HG03432 (cell line): ENCODE data around the gene UBXN1.
A peak's percentile ranks its signal among the peaks of the same experiment; 100 is the strongest.
"Not testable (repeated sequence)": the region's sequence is repeated elsewhere in the genome, so short reads cannot be mapped to it uniquely, and the experiment has no call there.

ENCODE experiments used
- ATAC-seq: cut with Tn5 transposase; IDR thresholded peaks from one replicate; pipeline ENCODE4 v1.9.1; 2021; ENCODE audit warnings: mild to moderate bottlenecking, moderate library complexity; ENCODE audit not compliant: unreplicated experiment

Gene UBXN1

DNA sequence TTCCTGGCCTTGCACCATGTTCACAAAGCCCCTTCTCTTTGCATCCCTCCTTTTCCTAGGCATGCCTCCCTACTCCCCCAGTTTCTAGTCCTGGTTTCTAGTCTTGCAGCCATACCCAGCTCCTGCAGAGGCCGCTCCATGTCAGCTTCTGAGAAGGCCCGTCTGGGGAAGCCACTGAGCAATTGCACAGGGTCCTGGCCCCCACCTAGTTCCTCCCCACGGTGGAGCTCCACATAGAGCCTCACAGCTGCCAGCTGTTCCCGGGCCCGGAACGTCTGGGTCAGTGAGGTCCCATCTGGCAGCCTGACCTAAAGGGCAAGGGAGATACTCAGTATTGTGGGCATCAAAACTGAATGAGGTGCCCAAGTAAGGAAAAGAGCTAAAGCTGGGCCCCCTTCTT, 2.2 kb downstream of the UBXN1 start:
- no peak for ATAC-seq

DNA sequence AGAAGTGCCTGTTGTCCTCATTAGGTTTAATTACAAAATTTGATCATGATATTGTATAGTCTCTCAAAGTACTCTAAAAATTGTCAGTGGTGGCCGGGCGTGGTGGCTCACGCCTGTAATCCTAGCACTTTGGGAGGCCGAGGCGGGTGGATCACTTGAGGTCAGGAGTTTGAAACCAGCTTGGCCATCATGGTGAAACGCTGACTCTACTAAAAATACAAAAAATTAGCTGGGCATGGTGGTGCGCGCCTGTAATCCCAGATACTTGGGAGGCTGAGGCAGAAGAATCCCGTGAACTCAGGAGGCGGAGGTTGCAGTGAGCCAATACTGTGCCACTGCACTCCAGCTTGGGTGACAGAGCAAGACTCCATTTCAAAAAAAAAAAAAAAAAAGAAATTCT, 3.5 kb downstream of the UBXN1 start:
- not testable (repeated sequence) for ATAC-seq

DNA sequence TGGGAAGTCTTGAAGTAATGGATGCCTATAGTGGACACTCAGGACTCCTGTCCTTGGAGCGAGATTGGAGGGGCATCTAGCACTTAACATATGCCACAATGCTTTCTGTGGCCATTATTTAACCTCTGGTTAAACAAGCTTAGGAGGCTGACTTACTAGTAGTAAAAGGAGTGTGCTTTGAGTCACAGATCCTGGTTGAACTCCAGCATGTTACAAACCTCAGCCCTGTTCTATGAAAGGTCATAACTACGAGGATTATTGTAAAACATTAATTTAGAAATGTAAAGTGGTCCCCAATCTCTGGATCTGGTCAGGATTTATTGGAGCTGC, 5.7 kb downstream of the UBXN1 start:
- no peak for ATAC-seq

DNA sequence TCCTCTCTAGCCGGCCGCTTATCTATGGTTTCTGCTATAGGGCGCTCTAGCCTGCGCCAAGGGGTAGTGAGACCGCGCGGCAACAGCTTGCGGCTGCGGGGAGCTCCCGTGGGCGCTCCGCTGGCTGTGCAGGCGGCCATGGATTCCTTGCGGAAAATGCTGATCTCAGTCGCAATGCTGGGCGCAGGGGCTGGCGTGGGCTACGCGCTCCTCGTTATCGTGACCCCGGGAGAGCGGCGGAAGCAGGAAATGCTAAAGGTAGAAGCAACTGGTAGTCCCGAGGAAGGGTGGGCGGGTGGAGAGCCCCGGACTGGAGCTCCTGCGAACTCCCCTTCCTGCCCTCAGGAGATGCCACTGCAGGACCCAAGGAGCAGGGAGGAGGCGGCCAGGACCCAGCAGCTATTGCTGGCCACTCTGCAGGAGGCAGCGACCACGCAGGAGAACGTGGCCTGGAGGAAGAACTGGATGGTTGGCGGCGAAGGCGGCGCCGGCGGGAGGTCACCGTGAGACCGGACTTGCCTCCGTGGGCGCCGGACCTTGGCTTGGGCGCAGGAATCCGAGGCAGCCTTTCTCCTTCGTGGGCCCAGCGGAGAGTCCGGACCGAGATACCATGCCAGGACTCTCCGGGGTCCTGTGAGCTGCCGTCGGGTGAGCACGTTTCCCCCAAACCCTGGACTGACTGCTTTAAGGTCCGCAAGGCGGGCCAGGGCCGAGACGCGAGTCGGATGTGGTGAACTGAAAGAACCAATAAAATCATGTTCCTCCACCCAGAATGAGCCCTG, 7.1 kb downstream of the UBXN1 start, which contains the start of the genes LBHD1 and UQCC3:
LBHD1 (minus strand) TSS at position 660 of the 782 bp plus-strand sequence. CDS start 2,236 bp downstream, outside the sequence.
UQCC3 (plus strand) TSS at position 66 of the 782 bp plus-strand sequence; CDS start at position 139, 73 bp downstream.
- ATAC-seq: peak; percentile 68

DNA sequence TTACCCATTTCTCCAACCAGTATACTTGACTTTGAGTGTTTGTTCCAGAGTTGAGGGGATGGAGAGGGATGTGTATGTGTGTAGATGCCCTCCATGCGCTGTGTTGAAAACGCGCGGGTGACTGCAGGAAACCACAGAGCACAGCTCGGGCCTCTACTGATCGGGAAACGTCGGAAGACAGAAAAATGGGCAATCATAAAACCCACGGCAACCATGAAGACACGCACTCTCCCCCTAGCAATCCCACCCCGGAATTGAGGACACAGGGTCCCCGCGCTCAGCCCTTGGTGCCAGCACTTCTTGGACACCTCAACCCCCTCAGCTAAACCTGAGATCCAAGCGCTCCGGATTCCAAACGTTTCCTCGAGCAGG, 7.7 kb downstream of the UBXN1 start:
- ATAC-seq: peak; percentile 1

DNA sequence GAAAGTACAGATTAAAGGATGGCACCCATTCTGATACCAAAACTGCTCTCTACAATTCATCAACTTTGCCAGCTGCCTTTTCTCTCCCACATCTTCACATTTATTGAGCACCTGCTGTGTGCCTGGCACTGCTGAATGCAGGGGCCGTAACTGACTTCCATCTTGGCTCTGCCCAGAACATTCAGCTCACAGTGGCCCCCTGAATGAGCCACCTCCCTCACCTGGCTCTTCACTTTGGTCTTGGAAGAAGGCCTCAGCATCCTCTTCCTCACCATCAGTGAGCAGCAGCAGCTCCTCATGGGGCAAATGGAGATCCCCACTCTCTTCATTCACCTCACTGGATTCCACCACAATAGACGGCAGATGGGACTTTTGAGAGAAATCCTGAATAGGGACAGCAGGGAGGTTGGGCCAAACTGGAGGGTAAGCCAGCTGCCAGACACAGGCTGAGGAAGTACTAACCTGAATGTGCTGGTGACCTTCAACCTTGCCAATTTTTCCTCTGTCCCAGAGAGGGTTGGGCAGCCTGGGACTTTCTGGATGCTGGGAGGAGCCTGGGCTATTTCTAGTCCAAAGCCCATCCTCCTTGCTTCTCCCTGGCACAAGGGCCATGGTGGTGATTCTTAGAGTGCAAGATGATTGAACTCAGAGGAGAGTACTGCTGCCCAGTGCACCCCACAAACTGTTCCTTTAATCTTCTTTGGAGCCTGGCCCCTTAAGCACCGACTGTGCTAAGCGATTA, 9.3 kb downstream of the UBXN1 start:
- no peak for ATAC-seq

DNA sequence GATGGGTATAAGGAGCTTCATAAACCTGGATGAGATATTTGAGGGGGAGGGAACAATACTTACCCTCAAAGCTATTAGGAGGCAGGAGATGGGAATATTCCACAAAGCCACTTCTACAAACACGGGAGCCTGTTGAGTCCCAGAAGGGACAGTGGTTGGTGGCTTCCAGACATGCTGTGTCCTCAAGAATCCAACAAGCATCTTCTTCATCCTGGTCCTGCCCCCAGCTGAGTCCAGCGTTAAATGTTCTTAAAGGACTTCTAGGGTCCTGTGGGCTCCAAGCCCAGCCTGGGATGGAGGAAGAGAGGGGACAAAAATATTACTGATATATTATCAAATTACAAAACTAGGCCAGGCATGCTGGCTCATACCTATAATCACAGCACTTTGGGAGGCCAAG, 11.4 kb downstream of the UBXN1 start:
- no peak for ATAC-seq

DNA sequence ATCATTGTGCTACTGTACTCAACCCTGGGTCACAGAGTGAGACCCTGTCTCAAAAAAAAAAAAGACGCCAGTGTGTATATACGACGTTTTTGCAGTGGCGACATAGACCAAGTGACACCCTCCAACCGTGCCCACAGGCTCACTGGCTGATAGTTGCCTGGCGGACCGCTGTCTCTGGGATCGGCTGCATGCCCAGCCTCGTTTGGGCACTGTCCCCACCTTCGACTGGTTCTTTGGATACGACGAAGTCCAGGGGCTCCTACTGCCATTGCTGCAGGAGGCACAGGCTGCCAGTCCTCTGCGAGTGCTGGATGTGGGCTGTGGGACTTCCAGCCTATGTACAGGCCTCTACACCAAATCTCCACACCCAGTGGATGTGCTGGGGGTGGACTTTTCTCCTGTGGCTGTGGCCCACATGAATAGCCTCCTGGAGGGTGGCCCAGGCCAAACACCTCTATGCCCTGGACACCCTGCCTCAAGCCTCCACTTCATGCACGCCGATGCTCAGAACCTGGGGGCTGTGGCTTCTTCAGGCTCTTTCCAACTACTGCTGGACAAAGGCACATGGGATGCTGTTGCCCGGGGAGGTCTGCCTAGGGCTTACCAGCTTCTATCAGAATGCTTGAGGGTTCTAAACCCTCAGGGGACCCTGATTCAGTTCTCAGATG, 12.5 kb downstream of the UBXN1 start:
- no peak for ATAC-seq

DNA sequence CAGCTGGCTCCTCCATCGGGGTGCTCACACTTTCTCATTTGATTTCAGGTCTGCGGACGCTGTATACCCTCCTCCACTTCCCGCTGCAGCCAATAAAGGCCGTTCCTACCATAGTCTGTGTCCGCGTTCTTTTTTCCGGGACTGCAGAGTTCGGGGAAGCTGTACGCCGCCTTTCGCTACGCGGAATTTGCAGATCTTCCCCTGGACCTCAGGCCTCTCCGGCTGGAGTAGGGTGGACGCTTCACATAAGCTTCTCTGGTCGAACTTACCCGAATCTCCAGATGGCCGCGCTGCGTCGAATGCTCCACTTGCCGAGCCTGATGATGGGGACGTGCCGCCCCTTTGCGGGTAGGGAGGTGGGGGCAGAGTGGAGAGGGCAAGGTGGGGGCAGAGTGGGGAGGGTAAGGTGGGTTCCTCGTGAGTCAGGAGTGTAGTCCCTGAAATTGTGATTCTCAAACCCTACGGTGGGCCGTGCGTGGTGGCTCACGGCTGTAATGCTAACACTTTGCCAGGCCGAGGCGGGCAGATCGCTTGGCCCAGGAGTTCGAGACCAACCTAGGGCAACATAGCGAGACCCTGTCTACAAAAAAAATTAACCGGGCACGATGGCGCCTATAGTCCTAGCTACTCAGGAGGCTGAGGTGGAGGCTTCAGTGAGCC, 13.1 kb downstream of the UBXN1 start:
- ATAC-seq: peak; percentile 2

DNA sequence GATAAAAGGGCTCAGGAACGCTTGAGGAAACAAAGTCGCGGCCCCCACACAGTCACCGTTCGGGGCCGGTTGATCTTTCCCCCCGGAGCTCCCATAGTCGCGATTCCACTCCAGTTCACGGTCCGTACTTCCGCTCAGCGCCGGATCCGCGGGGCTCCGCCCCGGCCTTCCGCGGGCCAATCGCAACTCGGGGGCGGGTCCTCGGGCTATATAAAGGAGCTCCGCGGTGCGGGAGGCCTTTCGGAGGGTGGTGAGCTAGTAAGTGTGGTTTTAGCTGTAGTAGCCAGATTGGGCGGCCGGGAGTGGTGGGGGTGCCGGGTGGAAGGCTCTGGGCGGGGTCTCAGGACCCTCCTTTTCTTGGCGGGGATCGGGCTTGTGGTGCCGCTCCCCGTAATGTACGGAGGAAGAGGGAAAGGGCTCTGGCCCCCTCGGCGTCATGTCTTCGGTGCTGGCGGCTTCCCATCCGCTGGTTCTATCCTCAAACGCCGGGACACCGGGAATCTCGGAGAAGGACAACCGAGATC, 13.7 kb downstream of the UBXN1 start, which contains the start of the genes C11orf98 and CSKMT:
C11orf98 (minus strand) TSS at position 136 of the 524 bp plus-strand sequence; CDS start at position 95, 41 bp downstream.
CSKMT (plus strand) TSS at position 238 of the 524 bp plus-strand sequence. CDS start 568 bp downstream, outside the sequence.
- ATAC-seq: peak; percentile 87

DNA sequence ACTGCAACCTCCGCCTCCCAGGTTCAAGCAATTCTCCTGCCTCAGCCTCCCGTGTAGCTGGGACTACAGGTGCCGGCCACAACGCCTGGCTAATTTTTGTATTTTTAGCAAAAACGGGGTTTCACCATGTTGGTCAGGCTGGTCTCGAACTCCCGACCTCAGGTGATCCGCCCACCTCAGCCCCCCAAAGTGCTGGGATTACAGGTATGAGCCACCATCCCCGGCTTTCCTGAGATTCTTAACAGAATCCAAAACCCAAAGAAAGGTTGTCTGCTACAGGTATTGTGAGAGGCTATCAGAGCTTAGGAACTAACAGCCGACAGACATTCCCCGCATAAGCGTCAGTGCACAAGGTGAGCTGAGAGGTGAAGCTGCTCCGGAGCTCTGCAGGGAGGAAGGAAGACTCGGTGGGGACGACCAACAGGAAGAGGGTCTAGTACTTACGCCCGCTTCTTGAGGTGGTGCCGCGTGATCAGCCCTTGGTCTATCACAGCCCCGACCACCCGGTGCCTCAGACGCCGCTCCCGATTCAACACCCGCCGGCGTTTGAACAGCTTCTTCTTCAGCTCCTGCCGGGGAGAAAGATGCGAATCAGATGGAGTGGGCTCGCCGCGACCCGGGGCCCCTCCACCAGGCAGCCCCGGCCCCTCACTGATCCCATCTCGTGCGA, 14.3 kb downstream of the UBXN1 start:
- ATAC-seq: peak; percentile 36

DNA sequence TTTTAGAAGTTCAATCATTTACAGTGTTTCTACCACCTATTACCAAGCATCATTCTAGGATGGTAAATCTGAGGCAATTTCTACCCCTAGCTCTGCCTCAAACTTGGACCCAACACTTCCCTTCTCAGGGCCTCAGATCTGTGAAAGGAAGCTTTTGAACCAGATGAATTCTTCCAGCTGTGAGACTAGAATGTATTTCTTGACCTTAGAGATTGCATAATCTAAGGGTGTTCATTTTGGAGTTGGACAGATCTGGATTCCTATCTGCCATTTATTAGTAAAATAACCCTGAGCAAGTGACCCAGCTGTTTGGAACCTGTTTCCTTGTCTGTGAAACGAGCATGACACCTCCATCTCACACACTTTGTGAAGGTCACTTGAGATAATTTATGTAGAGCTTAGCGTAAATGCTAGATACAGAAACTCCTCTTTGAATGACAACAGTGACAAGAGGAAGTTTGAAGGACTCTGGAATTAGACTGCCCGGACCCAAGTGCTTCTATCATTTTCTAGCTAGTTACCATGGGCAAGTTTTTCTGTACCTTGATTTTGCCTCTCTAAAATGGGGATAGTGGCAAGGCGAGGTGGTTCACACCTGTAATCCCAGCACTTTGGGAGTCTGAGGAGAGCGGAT, 22.0 kb downstream of the UBXN1 start:
- no peak for ATAC-seq

DNA sequence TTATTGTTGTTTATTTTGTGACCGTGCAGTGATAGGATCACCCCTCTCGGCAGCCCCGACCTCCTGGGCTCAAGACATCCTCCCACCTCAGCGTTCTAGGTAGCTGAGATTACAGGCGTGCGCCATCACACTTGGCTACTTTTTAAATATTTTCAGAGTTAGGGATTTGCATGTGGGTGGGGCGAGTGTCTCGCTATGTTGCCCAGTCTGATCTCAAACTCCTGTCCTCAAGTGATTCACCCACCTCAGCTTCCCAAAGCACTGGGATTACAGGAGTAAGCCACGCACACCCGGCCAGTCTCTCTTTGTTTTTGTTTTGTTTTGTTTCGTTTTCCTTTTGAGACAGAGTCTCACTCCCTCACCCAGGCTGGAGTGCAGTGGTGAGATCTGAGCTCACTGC, 24.6 kb downstream of the UBXN1 start:
- ATAC-seq: no peak

DNA sequence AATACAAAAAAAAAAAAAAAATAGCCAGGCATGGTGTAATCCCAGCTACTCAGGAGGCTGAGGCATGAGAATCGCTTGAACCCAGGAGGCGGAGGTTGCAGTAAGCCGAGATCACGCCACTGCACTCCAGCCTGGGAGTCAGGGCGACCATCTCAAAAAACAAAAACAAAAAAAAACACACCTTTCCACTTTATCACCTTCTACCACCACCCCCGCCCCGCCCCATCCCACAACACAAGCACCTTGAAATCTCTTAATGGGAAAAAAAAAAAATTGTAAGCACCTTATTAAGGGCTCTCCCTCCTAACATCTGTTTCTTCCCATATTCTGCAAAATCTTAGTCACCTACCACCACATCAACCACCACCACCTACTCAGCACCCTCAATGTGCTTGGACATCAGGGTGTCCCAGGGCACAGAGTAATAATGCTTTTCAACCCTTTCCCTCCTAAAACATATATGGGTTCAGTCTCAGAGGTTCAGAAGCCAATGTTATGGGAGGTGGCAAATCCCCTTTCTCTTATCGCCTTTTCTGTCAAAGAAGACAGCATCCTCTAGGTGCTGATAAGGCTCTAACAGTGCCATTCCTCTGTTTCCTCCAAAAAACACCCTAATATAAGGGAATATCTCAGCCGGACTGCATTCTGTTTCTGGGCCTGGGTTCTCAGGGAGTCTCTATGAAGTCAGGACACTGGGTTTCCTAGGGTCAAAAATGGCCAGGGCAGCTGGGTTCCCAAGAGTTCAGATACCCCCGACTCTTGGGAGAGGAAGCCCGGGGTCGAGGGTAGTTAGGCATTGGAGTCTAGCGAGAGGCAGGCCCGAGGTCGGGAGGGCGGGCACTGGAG, 26.5 kb downstream of the UBXN1 start:
- no peak for ATAC-seq

DNA sequence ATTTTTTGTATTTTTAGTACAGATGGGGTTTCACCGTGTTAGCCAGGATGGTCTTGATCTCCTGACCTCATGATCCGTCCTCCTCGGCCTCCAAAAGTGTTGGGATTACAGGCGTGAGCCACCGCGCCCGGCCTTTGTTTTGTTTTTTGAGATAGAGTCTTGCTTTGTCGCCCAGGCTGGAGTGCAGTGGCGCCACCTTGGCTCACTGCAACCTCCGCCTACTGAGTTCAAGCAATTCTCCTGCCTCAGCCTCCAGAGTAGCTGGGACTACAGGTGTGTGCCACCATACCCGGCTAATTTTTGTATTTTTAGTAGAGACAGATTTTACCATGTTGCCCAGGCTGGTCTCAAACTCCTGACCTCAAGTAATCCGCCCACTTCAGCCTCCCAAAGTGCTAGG, 28.6 kb downstream of the UBXN1 start:
- ATAC-seq: not testable (repeated sequence)

DNA sequence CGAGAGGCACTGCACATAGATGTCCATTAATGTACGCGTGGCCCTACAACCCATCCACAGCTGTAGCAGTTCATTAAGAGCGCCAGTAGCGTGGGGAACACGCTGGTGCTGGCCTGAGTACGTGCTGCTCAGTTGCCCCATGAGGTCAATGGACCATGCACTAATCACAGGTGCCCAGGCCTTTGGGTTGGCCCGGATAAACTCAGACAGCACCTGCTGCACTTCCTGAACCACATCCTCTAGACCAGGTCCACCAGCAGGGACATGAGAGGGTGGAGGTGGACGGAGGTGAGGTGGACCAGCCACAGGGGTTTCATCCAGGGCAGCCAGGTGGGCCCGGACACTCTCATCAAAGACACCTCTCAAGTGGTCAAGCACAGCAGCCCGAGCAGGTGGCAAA, 29.4 kb downstream of the UBXN1 start:
- ATAC-seq: no peak

DNA sequence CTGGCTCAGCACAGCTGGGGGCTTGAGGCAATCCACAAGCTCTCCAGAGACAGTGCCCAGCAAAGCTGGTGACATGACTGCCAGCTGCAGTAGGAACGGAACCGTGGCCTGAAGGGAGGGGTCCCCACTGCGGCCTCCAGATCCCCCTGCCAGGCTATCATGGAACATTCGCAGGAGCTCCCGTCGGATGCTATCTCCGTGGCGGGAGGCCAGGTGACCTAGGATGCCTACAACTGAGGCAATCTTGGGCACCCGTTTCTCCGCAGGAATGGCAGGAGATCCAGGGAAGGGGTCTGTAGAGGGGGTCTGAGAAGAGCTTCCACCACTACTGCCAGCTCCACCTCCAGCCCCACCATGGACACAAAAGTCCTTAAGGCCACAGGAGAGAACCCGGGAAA, 29.9 kb downstream of the UBXN1 start:
- no peak for ATAC-seq

DNA sequence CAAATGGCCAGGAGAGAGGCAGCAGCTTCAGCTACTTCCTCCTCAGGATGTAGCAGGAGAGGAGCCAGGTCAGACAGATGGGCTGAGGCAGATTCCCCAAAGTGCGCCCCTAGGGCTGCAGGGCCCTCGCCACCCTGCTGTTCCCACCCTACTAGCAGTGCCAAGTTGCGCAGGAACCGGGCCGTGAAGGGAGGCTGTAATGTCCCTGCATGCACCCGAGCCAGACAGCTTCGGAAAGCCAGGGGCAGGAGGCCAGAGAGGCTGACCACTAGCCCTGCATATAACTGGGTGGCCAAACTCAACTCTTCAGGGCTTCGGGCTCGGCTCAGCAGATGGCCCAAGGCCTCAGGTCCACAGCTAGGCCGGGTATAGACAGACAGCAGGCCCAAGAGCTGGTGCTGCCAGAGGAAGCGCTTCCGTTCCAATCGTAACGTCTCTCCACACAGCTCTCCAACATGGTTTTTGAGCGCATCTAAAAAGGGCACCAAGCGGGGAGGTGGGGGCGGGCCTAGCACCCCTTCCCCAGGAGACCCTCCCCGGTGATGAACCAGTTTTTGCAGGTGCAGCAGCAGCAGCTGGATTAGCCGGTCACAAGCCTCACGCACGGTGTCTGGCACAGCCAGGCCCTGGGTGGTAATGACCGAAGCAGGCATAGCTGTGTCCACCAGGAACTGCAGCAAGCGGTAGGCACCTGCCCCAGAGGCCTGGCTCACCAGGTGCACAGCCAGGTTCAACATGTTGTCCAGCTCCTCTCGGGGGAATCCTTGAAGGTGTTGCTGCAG, 30.5 kb downstream of the UBXN1 start:
- ATAC-seq: no peak
